ENCODE results near the gene UQCRFS1. TPM values are rescaled to one million over a fixed set of nuclear protein-coding genes. Genes with fewer than 3 reads are reported as not detected.
"Not testable (repeated sequence)": the region's sequence is repeated elsewhere in the genome, so short reads cannot be mapped to it uniquely, and the experiment has no call there.

Gene UQCRFS1
- polyA plus RNA-seq, 2 of the 4 experiments (the other 2 are of a cell fraction) = 111 to 148 TPM

DNA sequence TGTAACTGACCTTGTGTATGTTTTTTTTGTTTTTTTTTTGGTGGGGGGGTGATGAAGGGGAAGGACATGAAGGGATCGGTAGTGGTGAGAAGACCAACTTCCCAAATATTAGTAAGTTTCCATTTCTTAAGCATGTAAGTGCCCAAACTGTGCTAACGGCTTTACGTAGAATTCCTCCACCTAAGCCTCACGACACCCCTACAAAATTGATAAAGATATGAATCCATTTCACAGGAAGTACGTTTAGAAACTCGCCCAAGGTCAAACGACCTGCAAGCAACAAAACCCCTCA lies 649 bp downstream of the UQCRFS1 start:
- Histone ChIP-seq H3K4me3 (peak overlapping the region; percentile 86), H3K9me3 (no peaks in the 10 kb centered on the region), H3K27ac (peak overlapping the region; percentile 92 to 93), H3K4me2 (peak overlapping the region; percentile 73), H3K4me1 (peaks cover 17% of the 10 kb centered on the region)
- TF ChIP-seq TFCP2L1 (CRISPR knock-in tag; IDR thresholded peaks at IDR 0.05) (0 out of 2 replicates have a peak, but pooled peaks have one; percentile 0), MAX (IDR thresholded peaks at IDR 0.05) (0 out of 2 replicates have a peak, but pooled peaks have one; percentile 18), HDAC2 (IDR thresholded peaks at IDR 0.05) (no peak), PBX3 (IDR thresholded peaks at IDR 0.05) (no peak), KDM5A (IDR thresholded peaks at IDR 0.05) (no peak), FOSB (CRISPR knock-in tag; IDR thresholded peaks at IDR 0.05) (0 out of 2 replicates have a peak, but pooled peaks have one; percentile 15), POLR2A (IDR thresholded peaks at IDR 0.05; ENCODE audit: low read length) (no peak), MAFK (IDR thresholded peaks at IDR 0.05; ENCODE audit: partially characterized antibody) (no peak), HES2 (IDR thresholded peaks at IDR 0.05) (no peak)
- TF ChIP-seq, protein P1, sequence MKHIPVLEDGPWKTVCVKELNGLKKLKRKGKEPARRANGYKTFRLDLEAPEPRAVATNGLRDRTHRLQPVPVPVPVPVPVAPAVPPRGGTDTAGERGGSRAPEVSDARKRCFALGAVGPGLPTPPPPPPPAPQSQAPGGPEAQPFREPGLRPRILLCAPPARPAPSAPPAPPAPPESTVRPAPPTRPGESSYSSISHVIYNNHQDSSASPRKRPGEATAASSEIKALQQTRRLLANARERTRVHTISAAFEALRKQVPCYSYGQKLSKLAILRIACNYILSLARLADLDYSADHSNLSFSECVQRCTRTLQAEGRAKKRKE (CRISPR knock-in tag; IDR thresholded peaks at IDR 0.05; ENCODE audit: low read depth) = no peak
- TF ChIP-seq, protein P2, sequence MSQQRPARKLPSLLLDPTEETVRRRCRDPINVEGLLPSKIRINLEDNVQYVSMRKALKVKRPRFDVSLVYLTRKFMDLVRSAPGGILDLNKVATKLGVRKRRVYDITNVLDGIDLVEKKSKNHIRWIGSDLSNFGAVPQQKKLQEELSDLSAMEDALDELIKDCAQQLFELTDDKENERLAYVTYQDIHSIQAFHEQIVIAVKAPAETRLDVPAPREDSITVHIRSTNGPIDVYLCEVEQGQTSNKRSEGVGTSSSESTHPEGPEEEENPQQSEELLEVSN (IDR thresholded peaks at IDR 0.05; ENCODE audit: borderline replicate concordance, low read depth) = no peak
- TF ChIP-seq, protein P3, sequence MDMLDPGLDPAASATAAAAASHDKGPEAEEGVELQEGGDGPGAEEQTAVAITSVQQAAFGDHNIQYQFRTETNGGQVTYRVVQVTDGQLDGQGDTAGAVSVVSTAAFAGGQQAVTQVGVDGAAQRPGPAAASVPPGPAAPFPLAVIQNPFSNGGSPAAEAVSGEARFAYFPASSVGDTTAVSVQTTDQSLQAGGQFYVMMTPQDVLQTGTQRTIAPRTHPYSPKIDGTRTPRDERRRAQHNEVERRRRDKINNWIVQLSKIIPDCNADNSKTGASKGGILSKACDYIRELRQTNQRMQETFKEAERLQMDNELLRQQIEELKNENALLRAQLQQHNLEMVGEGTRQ (IDR thresholded peaks at IDR 0.05) = no peak
- no peak for ATAC-seq
- no peak for DNase-seq (ENCODE audit: low read depth in 1 of 2, low spot score in 1 of 2)
- ChIA-PET POLR2A (no interaction called here), CTCF (interaction anchor here (0.7 to 1.0 kb wide), 2 partner anchors 280 to 316 kb away, joined by 3 to 4 read pairs; no protein-coding TSS in a partner anchor)
- no peak for FAIRE-seq
- 1% methylated on average over 7 of the region's 7 CpGs for WGBS (ENCODE audit: missing lambda C conversion rate)

GRCh38 chr19:29211562-29212355 lies 1.2 kb downstream of the UQCRFS1 start:
- Histone ChIP-seq H3K9me3 (no peaks in the 10 kb centered on the region), H3K27ac (peak overlapping the region; percentile 92 to 93), H3K4me3 (peak overlapping the region; percentile 86), H3K4me1 (peaks cover 17% of the 10 kb centered on the region), H3K4me2 (peak overlapping the region; percentile 73)
- FAIRE-seq = peak; percentile 73
- ATAC-seq = peak; percentile 12 to 23; a peak in 3 of 6 replicates
- TF ChIP-seq TFCP2L1 (CRISPR knock-in tag; IDR thresholded peaks at IDR 0.05) (peak; percentile 27; the same call in 1 of the 2 replicates), JUN (IDR thresholded peaks at IDR 0.05) (0 out of 5 replicates have a peak, but pooled peaks of 1 of the 2 experiments have one; percentile 31), POLR2AphosphoS2 (conservative IDR thresholded peaks at IDR 0.05; ENCODE audit: low read length) (no peak), TP53 (CRISPR knock-in tag; IDR thresholded peaks at IDR 0.05) (peak; percentile 39; the same call in 1 of the 2 replicates), RARB (CRISPR knock-in tag; IDR thresholded peaks at IDR 0.05) (0 out of 2 replicates have a peak, but pooled peaks have one; percentile 31), EHF (CRISPR knock-in tag; IDR thresholded peaks at IDR 0.05) (no peak), FOXS1 (CRISPR knock-in tag; IDR thresholded peaks at IDR 0.05) (no peak), RCOR1 (IDR thresholded peaks at IDR 0.05; ENCODE audit: low read depth, low read length) (no peak), BCL3 (IDR thresholded peaks at IDR 0.05) (no peak), ZNF302 (CRISPR knock-in tag; IDR thresholded peaks at IDR 0.05) (no peak)
- TF ChIP-seq, protein P1 (CRISPR knock-in tag; IDR thresholded peaks at IDR 0.05; ENCODE audit: low read depth) = no peak
- 30% methylated on average over 18 of the region's 18 CpGs for WGBS (ENCODE audit: missing lambda C conversion rate)
- CTCF ChIA-PET = interaction anchor here (0.7 to 1.0 kb wide), 2 partner anchors 280 to 317 kb away, joined by 3 to 4 read pairs; no protein-coding TSS in a partner anchor
- POLR2A ChIA-PET = no interaction called here
- peak; percentile 54 to 60 for DNase-seq (ENCODE audit: low read depth in 1 of 2, low spot score in 1 of 2)

DNA sequence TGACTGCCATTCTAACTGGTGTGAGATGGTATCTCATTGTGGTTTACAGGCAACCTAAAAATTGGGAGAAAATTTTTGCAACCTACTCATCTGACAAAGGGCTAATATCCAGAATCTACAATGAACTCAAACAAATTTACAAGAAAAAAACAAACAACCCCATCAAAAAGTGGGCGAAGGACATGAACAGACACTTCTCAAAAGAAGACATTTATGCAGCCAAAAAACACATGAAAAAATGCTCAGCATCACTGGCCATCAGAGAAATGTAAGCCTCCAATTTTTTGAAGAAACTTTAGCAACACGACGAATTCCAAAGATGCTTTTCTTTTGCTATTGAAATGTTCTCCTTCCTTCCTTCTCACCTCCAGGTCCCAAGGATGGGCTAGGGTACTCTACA lies 1.9 kb downstream of the UQCRFS1 start:
- 94% methylated on average over 3 of the region's 3 CpGs for WGBS (ENCODE audit: missing lambda C conversion rate)
- Histone ChIP-seq H3K4me2 (peak overlapping the region; percentile 73), H3K4me1 (peaks cover 17% of the 10 kb centered on the region), H3K4me3 (peak overlapping the region; percentile 86)
- ATAC-seq; H3K27ac ChIP-seq; POLR2A ChIA-PET; DNase-seq (ENCODE audit: low read depth in 1 of 2, low spot score in 1 of 2); FAIRE-seq; CTCF ChIA-PET; H3K9me3 ChIP-seq: not testable (repeated sequence)

DNA sequence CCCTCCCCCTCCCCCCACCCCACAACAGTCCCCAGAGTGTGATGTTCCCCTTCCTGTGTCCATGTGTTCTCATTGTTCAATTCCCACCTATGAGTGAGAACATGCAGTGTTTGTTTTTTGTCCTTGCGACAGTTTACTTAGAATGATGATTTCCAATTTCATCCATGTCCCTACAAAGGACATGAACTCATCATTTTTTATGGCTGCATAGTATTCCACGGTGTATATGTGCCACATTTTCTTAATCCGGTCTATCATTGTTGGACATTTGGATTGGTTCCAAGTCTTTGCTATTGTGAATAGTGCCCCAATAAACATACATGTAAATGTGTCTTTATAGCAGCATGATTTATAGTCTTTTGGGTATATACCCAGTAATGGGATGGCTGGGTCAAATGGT lies 2.4 kb downstream of the UQCRFS1 start:
- H3K27ac ChIP-seq; ATAC-seq; H3K4me3 ChIP-seq; H3K4me2 ChIP-seq; FAIRE-seq; POLR2A ChIA-PET; H3K9me3 ChIP-seq; DNase-seq (ENCODE audit: low read depth in 1 of 2, low spot score in 1 of 2): not testable (repeated sequence)
- WGBS (ENCODE audit: missing lambda C conversion rate) = 94% methylated on average over 3 of the region's 3 CpGs
- peaks cover 17% of the 10 kb centered on the region for H3K4me1 ChIP-seq
- CTCF ChIA-PET = interaction anchor here (0.8 kb wide), 1 partner anchor 54 kb away, joined by 3 read pairs; no protein-coding TSS in a partner anchor
